Endometrium (tissue), 2 donors: ENCODE data around the gene IDNK.

Experiments used
- FAIRE-seq: peaks from 2 replicates; lab custom pipeline; 2012; peaks lifted over from hg19 to GRCh38; lab: Jason Lieb, UNC
- donor health status: control.
- donor health status: control.

Gene IDNK

GRCh38 chr9:83633676-83634075 lies 10.7 kb downstream of the IDNK start:
- FAIRE-seq, result no peak

DNA sequence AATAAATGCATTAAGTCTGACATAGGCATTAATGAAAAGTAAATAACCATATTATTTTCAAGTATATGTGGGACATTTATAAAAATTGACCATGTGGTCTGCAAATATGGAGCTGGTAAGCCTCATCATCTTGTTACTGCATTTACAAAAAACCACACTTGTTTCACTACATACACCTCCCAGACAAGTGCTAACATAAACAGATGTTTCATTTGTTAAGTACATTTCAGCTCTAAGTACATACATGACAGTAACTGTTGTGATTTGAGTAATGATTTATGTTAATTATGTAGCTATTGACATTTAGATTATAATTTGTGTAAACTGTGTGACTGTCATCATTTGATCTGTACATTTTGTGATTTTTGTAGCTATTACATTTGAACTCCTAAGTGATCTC lies 13.9 kb downstream of the IDNK start:
- FAIRE-seq, result no peak

- no peak for FAIRE-seq
These were observed 14.4 kb downstream of the IDNK start for GRCh38 chr9:83637389-83637788.

DNA sequence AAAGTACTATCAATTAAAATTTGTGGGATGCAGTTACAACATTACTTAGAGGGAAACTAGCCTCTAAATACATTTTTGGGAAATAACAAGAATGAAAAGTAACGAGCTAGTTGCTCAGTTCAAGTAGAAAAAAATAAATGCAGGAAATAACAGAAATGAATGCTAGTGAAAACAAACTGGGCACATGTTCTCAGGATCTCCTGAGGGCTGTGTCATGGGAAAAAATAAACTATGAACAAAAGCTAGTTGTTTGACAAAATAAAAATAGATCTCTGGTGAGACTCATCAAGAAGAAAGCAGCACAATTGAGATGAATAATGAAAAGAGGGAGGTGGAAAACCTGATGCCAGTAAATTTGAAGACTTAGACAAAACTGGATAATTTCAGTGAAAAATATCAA lies 16.3 kb downstream of the IDNK start:
- no peak for FAIRE-seq

- no peak for FAIRE-seq
These were observed 19.9 kb downstream of the IDNK start for GRCh38 chr9:83642793-83643192.

DNA sequence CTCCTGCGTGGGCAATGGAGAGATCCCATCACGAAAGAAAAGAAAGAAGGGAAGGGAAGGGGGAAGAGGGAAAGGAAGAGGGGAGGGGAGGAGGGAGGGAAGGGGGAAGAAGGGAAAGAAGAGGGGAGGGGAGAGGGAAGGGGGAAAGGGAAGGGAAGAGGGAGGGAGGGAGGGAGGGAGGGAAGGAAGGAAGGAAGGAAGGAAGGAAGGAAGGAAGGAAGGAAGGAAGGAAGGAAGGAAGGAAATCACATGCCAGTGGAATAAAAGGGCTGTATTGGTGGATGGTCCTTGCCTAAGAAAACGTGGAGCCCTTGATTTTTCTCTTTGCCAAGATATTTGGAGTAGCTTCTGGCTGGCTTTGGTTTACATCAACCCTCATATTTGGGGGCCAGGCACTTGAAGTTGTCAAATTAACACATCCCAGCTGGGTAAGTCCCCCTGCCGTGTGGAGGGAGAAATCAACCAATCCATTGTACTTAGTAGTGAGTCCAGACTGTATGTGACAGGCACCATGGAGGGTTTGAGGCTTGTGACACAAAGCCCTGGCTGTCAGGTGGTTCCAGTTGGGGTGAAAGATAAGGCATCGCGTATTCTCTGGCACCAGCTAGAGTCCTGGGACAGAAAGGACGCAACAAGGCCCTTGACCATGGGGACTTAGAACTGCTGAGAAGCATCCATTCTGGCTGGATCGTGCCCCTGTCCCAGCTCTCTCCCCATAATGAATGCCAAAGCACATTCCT lies 23.7 kb downstream of the IDNK start:
- no peak for FAIRE-seq

- no peak for FAIRE-seq
These were observed 26.1 kb downstream of the IDNK start for GRCh38 chr9:83649080-83649479.

DNA sequence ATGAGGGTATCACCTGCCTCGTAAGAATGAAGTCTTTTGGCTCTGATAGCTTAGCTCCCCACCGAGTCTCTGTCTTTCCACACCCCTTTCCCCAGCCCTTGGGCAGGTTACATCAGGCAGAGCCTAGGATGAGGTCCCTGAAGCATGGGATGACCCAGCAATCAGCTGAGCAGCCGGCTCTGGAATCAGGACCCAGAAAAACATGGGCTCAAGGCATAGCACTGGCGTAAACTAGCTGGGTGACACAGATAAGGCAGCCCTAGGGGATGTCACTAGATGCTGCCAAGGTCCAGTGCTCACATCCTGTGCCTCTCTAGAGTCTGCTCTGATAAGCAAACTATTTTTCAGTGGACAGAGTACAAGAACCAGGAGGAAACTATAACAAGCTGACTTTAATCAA lies 26.6 kb downstream of the IDNK start:
- no peak for FAIRE-seq

GRCh38 chr9:83651558-83651957 lies 28.6 kb downstream of the IDNK start:
- FAIRE-seq, result no peak

GRCh38 chr9:83652433-83652832 lies 29.5 kb downstream of the IDNK start:
- no peak for FAIRE-seq

GRCh38 chr9:83655433-83655832 lies 32.5 kb downstream of the IDNK start:
- FAIRE-seq, result no peak

- no peak for FAIRE-seq
These were observed 33.2 kb downstream of the IDNK start for GRCh38 chr9:83656032-83656680.

DNA sequence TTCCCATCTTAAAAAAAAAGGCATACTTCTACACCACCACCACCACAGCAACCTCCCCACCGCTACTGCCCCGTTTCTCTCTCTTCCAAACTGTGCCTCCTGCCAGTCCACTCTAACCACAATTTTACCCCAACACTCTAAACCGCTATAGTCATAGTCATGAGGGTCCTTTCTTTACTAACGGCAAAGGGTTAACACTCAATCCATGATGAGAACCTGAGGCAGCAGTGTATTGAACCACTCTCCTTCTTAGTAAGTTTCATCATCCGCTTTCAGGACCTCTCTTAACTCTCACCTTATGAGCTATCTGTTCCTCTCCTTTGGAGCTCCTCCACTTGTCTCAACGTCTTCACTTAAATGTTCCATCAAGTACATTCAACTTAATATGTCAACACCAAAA lies 34.0 kb downstream of the IDNK start:
- FAIRE-seq, result no peak

DNA sequence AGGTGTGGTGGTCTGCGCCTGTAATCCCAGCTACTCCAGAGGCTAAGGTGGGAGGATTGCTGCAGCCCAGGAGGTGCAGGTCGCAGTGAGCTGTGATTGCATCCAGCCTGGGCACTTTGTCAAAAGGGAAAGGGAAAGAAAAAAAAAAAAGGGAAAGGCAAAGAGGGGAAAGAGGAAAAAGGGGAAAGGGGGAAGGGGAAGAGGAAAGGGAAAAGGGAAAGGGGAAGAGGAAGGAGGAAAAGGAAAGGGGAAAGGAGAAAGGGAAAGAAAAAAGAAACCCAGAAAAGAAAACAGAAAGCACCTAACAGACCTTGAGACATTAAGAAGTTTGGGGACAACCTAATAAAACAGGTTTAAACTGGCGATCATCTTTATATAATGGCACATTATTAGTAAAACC lies 40.0 kb downstream of the IDNK start:
- no peak for FAIRE-seq

GRCh38 chr9:83665580-83666200 lies 42.7 kb downstream of the IDNK start:
- no peak for FAIRE-seq

- no peak for FAIRE-seq
These were observed 46.1 kb downstream of the IDNK start for GRCh38 chr9:83669067-83669466.

GRCh38 chr9:83670381-83670780 lies 47.4 kb downstream of the IDNK start:
- no peak for FAIRE-seq

DNA sequence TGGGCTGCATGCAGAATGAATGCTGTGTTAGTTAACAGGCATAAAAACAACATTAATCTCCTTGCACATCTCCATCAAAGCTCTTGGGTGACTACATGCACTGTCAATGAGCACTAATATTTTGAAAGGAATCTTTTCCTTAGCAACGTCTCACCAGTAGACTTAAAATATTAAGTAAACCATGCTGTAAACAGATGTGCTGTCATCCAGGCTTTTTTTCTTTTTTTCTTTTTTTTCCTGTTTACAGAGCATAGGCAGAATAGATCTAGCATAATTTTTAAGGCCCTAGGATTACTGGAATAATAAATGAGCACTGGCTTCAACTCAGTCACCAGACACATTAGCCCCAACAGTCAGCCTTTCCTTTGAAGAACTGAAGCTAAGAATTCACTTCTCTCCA lies 48.5 kb downstream of the IDNK start:
- no peak for FAIRE-seq

DNA sequence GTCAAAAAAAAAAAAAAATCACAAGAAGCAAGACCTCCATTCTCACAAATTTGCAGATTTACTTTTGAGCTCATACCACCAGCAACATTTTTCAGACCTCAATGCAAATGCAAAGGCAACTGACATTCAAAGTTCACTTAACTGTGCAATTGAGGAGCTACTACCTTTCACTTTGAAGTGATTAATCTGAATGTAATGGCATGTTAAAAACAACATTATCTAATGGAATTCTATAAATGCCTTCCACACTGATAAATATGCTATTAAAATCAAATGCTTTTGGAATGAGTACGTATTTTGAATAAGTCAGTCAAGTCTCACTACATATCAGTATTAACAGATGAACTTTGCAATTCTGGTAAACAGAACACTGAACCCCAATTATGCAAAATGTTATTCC lies 52.5 kb downstream of the IDNK start:
- FAIRE-seq, result no peak

GRCh38 chr9:83677596-83677995 lies 54.7 kb downstream of the IDNK start:
- no peak for FAIRE-seq

DNA sequence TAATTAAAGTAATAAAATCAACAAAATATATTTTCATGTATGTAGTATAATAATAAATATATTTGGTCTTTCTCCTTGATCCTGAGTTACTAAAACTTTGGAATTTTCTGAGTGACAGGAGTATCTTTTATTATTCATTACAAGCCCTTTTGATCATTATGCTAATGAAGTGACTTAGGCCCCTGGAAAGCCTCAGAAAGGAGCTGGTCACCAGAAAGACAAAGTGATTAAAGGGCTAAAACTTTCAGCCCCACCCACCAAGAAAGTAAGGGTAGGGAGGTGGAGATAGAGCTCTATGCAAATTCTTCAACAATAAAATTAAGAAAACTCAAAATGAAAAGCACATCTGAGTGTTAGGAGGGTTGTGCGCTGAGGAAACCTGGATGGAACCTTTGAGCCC lies 57.3 kb downstream of the IDNK start:
- FAIRE-seq, result no peak

- no peak for FAIRE-seq
These were observed 58.5 kb downstream of the IDNK start for GRCh38 chr9:83681490-83681889.

- no peak for FAIRE-seq
These were observed 66.0 kb downstream of the IDNK start for GRCh38 chr9:83688921-83689320.

DNA sequence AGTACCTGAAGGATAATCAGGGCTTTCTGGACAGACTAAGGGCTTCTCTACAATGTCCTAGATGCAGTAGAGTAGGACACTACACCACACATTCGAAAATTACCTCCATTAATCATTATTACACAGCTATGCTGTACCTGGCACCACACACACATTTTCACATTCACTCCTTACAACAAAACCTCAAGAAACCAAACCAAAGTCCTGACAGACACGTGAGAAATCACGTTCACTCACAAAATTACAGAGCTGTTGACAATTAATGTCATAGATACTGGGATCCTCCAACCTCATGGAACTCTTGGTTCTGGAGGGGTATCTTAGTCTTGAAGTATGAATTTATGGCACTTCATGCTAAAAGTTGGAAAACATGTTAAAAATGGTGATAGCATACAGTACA lies 68.5 kb downstream of the IDNK start:
- FAIRE-seq, result no peak
